GM18951 (cell line): ENCODE measurements around the gene PDE9A.

Experiments
- POLR2A ChIP-seq: IDR thresholded peaks from 4 replicates; pipeline ENCODE4 v1.6.1; 2011; ENCODE audit warnings: mild to moderate bottlenecking; ENCODE audit not compliant: insufficient read length, insufficient read depth; ENCODE audit errors: extremely low read depth
- in situ Hi-C: fragments of 300-500 bp; cut with MboI; formaldehyde crosslinking; loops from one replicate; pipeline ENCODE4 v1.12.0; 2022; ENCODE audit warnings: low sequenced_read_pairs, mixed read lengths, inconsistent platforms; ENCODE audit not compliant: unreplicated experiment

Gene PDE9A

DNA sequence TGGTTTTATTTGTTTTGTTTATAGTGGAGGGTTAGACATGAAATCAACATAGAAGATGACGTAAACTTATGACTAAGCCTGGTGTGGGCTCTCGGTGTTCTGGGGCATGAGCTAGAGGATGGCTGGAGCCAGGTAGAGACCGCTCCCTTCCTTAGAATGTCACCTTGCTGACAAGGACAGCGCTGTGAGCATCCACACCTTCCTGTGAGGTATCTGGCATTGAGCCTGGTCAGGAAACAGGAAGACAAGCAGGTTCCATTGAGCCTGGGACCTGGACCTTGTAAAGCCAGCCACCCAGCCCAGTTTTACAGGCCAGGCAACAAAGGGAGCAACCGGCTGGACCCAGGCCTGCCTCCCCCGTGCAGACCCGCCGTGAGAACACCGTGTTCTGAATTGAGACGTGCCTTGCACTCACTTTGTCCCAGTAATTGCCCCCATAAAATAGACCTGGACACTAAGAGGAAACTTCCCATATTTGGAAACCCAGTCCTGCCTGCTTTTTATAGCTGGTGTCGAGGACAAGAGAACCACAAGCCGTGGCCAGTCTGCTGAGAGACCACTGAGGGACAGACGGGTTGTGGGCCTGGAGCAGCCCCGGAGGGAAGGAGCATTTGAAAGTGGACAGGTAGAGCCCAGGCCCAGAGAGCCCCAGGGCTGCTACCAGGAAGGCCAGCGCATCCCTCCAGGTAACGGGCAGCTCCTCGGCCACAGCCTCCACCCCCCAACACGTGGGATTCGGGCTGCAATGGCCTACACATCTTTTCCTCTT, 78.0 kb downstream of the PDE9A start:
- no peak for TF ChIP-seq POLR2A
- in situ Hi-C loops: no loop called here

- in situ Hi-C loops: no loop called here
- TF ChIP-seq POLR2A: no peak
Observed at GRCh38 chr21:42732033-42732410, 78.6 kb downstream of the PDE9A start.

DNA sequence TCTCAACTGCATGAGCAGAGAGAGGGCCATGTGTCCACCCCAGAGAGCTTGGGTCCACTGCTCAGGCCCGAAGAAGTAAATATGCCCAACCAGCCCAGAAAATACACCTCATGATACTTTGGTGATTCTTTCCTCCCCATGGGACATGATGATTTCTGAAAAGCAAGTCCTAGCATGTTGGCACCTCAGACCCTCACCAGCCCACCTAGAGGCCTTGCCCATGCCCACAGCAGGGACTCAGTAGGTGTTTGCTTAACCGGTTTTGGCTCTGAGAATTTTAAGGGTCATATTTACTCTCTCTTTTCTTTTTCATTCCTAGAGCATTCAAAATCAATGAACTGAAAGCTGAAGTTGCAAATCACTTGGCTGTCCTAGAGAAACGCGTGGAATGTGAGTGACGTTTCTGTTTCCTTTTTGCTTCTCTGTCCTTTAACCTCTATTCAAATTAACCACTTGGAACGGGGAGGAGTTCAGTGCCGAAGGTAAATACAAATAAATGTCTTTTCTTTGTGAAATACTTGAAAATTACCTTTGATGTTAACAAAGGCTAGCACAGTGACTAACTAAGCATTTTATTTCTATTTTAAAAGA, 79.7 kb downstream of the PDE9A start:
- TF ChIP-seq POLR2A: no peak
- in situ Hi-C loops: no loop called here

DNA sequence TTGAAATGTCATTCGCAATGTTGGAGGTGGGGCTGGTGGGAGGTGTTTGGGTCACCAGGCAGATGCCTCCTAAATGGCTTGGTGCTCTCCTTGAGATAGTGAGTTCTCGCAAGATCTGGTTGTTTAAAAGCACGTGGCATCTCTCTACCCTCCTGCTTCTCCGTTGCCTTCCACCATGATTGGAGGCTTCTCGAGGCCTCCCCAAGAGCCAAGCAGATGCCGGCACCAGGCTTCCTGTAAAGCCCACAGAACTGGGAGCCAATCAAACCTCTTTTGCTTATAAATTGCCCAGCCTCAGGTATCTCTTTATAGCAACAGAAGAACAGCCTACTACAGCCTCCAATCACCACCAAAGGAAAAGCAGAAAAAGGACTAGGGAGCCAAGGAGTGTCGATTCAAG, 80.5 kb downstream of the PDE9A start:
- no peak for TF ChIP-seq POLR2A
- in situ Hi-C loops: no loop called here

GRCh38 chr21:42734323-42734971, 81.0 kb downstream of the PDE9A start:
- TF ChIP-seq POLR2A: no peak
- in situ Hi-C loops: no loop called here

GRCh38 chr21:42735061-42735460, 81.6 kb downstream of the PDE9A start:
- TF ChIP-seq POLR2A: no peak
- in situ Hi-C loops: no loop called here

DNA sequence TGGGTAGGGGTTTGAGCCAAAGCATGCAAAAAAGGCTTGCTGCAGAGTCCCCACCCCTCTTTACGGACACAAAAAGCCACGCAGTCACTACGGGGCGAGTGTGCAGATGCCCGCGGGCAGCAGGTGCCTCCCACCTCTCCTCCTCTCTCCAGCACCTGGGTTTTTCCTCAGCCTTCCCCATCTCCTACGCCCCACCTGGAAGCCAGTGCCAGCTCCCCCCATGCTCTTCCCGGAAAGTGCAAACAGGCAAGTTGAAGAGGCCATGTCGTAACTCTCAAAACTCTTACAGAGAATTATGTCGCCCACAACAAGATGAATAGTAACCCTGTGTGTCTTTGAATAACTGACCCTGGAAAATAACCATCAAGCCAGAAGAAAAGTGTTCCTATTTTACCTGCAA, 82.5 kb downstream of the PDE9A start:
- no peak for TF ChIP-seq POLR2A
- in situ Hi-C loops: no loop called here

- TF ChIP-seq POLR2A: no peak
- in situ Hi-C loops: no loop called here
Observed at GRCh38 chr21:42736646-42737350, 83.4 kb downstream of the PDE9A start.

DNA sequence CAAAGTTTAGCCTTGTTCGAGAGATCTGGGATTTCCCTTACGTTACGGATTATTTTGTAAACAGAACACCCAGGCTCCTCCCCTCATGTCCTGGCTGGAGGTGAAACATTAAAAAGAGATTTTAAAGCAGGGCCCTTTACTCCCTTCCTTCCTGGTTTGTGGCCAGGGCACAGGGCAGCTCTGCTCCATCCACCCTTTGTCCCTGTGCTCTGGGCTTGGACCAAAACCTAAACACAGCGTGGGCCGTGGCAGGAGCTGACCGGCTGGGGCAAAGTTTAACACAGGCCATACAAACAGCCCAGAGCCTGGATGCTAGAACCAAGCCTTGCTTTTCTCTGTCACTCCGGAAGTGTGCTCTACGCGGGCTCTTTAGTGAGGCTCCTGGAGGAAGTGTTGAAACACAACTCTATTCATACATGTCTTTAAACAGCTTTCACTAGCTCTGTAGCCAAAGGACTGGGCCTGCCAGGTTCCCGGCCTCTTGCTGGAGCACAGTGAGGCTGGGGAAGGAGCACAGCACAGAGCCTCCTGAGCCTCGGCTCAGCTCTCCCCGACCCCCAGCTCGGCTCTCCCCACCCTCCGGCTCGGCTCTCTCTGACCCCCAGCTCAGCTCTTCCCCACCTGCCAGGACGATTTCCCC, 84.7 kb downstream of the PDE9A start:
- no peak for TF ChIP-seq POLR2A
- in situ Hi-C loops: no loop called here

DNA sequence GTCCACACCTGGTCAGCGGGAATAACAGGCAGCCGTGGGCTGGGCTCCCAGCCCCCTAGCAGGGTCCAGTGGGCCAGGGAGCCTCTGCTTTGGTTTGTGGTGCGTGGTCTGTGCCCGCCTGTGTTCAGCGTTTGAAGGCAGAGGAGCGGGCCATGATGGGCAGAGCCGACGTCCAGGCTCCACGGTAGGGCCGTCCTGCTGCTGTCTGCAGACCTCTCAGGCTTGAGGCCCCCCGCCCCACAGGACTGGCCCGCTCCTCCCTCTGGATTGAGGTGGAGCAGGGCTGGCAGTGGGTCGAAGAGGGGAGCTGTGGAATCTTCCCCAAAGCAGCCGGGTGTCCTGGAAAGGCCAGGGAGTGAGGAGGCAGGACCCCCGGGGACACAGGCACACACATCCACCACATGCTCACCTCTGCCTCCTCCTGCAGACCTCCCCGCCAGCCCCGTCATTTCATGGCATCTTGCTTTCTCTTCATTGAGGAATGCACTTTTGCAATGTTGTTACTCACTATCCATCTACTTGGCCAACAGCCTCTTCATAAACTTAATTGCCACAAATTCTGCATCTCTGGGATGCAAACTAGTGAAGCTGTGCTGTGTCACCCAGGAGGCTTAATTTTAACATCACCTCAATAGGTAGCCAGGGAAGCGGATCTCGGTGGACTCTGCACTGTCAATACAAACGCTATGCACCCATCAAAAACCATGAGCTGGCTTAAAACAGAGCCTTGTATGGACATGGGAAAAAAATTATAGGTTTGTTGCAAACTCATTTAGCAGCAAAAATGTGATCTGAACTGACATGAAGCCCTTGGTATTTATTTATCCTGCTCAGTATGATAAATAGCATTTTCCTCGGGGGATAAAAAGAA, 85.9 kb downstream of the PDE9A start:
- no peak for TF ChIP-seq POLR2A
- in situ Hi-C loops: no loop called here

DNA sequence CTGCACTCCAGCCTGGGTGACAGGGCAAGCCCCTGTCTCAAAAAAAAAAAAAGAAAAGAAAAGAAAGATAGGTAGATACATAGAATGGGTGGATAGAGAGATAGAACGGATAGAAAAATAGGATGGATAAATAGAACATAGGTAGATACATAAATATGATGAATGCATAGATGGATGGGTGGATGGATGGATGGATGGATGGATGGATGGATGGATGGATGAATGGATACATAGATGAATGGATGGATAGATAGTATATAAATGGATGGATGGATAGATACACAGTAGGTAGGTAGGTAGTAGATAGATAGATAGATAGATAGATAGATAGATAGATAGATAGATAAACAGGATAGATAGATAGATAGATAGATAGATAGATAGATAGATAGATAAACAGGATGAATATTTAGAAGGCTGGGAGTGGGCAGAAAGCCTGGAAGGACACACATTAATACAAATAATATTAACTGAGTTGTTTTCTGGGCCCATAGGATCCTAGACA, 87.0 kb downstream of the PDE9A start:
- no peak for TF ChIP-seq POLR2A
- in situ Hi-C loops: no loop called here

DNA sequence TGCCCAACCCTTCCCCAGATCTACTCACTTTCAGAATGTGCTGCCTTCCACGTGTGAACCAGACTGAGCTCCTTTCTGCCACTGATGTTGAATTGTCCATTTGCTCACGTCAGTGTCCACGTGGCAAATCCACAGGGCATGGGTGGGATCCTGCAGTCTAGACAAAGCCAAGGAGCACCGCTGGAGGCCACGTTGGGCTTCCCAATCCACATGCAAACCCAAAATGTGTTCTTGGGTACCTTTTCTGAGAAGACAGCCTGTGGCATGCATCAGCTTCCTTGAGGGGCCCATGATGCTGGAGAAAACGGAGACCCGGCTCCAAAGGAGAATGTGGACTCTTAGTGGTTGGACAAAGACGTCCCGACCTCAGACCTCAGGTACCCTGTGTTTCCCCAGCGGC, 87.6 kb downstream of the PDE9A start:
- TF ChIP-seq POLR2A: no peak
- in situ Hi-C loops: no loop called here
